NCI-H345 (cell line): ENCODE results near the gene MAP3K6.
A peak's percentile ranks its signal among the peaks of the same experiment; 100 is the strongest.

Experiments
- DNase-seq: peaks from one replicate; lab custom pipeline; 2025; lab: John Stamatoyannopoulos, UW

The MAP3K6 gene

DNA sequence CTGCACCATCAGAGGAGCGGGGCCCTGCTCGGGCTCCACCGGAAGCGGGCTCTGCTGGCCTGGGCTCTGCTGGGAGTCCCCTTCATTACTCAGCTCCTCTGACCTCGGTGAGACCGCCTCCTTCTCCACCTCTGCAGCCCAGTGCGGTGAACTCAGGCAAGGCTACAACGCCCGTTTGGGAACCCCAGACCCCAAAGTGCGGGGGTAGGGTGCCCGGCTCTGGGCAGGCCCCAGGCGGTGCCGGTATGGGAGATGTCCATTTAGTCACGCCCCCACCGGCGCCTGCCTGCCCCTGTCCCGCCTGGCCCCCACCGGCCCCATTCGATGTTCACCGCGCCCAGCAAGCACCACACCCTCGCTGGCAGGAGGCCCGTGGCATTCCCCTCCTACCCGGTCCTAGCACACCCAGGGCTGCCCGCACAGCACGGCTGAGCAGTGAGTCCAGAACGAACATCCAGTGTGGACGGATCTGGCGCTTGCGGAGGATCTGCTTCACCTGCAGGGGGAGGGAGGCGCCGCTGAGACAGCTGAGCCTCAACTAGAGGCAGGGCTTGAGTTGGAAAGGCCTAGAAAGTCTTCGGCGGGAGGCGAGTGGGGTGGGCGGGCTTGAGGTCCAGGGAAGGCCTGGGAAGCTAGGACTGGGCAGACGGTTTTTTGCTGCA is 10.0 kb downstream of the MAP3K6 start:
- DNase-seq, result no peak

DNA sequence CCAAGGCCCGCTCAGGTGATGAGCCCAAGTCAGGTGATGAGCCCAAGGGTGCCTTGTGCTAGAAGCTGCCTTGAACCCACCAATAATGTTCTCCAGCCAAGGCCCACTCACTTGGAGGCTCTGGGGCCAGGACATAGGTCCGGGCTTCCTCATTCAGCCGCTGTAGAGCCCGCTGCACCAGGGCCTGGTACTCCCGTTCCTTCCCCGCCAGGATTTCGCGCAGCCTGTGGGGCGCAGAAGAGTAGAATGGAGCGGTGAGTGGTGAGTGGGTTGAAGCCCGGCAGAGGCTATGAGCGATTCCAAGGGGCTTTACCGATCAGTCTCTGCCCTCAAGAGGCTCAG is 10.5 kb downstream of the MAP3K6 start:
- no peak for DNase-seq

DNA sequence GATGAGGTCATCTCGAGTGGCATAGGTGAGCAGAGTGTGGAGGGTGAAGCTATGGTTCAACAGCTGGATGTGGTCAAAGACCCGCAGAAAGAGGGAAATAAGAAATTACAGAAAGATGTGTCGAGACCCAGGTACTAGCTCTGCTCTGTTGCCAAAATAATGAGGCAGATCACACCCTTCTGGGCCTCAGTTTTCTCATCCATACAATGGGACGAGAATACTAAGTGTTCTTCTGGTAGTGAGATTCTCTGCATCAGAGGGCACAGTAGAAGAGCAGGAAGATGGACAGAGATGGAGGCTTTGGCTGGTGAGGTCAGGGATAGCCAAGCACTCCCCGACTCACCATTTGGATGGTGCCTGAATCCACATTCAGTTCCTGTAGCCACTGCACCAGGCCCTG is 11.1 kb downstream of the MAP3K6 start:
- DNase-seq, result no peak

DNA sequence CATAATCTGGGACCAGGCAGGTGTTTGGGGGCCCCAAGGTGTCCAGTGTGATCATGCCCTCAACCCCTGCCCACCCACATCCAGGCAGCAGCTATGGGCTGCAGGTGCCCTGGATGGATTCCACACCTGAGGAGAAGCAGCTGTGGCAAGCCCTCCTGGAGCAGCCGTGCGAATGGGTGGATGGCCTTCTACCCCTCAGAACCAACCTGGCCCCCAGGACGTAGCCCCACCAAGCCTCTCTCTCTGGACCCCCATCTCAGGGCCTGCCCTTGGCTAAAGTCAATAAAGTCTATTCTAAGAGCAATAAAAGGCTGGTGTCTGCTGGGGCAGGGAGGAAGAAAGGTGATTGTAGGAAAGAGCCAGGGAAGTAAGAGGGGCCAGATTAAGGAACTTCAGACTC is 13.1 kb downstream of the MAP3K6 start:
- DNase-seq, result no peak

DNA sequence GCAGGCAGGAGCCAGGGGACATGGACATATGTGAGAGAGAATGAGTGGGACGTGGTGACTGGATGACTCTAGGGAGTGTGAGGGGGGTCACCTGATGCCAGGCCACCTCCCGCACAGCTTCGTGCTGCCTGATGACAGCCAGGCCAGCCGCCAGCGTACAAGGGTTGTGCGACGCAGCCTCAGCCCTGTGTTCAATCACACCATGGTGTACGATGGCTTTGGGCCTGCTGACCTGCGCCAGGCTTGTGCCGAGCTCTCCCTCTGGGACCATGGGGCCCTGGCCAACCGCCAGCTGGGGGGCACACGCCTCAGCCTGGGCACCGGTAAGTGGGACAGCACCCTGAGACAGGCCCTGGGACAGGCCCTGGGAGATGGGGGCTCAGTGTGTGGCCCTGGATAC is 13.6 kb downstream of the MAP3K6 start:
- DNase-seq, result no peak

DNA sequence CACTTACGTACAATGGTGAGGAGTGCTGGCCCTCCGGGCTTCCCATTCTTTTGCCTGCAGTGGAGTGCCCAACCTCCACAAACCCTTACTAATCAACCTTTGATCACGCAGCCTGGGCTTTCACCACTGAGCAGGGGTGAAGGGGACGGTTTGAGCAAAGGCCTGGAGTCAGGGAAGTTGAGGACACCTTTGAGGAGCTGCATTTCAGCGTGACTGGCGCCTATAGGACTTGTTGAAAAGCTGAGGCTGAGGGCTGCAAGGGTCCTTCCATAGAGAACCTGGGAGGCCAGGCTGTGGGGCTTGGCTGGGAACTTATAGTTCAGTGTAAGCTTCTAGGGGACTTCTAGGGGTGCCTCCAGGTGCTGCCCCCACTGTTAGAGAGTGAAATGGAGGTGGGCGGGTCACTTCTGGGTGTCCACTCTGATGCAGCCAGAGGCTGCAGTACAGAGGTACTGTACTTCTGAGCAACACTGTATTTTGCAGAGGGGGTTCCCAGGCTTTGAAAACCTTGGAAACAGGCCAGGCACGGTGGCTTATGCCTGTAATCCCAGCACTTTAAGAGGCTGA is 15.1 kb downstream of the MAP3K6 start:
- DNase-seq, result no peak

DNA sequence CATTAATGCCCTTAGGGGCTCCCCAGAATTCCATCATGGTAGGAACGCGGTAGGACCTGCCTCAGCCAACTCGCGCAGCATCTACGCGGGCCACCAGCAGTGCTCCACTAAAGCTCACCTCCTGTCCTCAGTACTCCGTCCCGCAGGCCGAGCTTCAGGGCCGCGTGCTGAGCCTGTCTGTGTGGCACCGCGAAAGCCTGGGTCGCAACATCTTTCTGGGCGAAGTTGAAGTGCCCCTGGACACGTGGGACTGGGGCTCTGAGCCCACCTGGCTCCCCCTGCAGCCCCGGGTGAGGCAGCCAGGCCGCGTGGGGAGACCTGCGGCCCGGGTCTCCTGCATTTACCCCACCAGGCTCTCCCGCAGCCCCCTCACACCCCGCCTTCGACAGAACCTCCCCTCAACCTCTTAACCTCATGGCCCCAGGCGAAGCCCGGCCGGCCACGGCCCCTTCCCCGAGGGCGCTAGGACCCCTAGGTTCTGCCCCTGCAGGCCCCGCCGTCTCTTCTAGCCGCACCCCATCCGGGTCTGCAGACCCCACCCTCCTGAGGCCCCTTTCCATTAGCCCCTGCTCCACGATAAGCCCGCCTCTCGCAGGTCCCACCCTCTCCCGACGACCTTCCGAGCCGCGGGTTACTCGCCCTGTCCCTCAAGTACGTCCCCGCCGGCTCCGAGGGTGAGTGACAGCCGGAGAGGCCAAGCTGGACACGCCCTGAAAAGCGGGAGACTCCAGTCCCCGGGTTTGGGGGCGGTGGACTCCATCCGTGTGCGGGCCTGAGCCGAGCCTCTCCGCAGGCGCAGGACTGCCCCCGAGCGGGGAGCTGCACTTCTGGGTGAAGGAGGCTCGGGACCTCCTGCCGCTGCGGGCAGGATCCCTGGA is 15.9 kb downstream of the MAP3K6 start:
- DNase-seq, result no peak

DNA sequence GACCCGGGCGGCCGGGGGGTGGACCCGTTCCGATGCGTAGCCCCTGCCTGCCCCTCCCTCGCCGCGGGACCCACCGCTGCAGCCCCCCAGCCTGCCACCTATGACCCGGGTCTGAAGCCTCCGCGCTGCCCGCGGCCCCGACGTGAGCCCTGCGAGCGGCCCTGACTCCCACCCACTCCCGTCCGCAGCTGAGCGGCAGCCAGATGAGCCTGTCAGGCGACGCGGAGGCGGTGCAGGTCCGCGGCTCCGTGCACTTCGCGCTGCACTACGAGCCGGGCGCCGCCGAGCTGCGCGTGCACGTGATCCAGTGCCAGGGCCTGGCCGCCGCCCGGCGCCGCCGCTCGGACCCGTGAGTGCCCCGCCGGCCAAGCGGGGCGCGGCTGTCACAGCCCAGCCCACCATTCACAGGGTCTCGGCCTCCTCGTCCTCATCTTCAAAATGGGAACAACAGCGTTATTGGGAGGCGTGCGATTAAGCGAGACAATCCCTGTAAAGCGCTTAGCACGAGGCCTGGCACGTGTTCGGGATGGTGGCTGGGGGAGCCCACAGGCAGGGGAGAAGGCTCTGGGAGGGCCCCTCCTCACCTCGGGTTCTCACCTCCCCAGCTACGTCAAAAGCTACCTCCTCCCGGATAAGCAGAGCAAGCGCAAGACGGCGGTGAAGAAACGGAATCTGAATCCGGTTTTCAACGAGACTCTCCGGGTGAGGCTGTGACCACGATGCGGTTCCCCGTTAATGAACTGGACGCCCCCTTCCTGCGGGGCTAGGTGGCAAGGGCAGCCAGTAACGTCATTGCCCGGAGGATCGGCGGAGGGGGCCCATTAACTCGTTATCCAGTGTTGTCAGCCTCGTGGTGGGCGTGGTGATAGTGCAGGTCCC is 16.7 kb downstream of the MAP3K6 start:
- peak; percentile 76 for DNase-seq

DNA sequence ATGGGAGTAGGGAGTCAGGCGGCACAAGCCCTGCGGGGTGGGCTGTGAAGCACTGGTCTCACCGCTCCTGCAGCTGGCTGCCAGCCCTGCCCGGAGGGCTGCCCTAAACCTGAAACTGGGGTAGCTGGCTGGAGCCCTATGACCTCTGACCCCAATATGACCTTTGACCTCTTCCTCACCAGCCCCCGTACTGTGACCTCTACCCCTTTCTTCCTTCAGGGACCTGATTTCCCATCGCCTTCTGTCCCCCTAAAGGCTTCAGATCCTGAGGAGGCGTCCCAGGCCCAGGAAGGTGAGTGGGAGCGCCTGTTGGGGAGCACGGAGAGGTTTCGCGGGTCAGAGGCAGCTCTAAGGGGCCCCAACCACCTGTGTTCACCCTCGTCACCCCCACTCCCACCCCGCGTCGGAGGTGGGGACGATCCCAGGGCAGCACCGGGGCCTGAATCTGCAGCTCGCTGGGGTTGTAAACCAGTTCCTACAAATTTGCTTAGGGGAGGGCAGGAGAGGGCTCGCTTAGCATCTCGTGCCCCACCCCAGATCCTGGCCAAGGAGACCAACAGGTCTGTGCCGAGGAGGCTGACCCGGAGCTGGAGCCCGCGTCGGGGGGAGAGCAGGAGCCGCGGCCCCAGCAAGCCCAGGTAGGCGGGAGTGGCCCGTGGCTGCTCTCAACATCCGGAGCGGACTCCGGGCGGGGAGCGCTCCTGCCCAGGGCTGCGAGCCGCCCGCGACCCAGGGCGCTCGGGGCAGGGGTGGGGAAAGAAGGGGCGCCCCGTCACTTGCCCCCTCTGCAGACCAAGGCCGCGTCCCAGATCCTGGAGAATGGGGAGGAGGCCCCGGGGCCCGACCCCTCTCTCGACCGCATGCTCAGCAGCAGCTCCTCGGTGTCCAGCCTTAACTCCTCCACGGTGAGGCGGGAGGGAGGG is 17.6 kb downstream of the MAP3K6 start:
- peak; percentile 76 for DNase-seq

DNA sequence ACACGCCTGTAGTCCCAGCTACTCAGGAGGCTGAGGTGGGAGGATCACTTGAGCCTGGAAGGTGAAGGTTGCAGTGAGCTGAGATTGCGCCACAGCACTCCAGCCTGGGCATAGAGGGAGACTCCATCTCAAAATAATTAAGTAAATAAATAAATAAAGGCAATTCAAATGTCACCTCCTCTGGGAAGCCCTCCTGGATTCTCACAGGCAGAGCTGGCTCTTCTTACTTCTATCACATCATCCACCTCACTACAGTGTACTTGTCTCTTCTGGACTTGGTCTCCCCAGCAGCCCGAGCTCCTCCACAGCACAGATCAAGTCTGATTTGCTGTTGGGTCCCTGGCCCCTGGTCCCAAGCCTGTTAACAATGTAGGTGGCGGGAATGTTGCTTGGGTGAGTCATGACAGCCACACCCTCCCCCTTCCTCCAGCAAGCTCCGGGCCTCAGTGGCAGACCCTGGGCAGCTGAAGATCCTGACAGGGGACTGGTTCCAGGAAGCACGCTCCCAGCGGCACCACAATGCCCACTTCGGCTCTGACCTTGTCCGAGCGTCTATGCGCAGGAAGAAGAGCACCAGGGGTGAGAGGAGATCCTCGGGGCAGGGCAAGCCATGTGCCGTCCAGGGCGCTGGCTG is 19.7 kb downstream of the MAP3K6 start:
- DNase-seq, result no peak

DNA sequence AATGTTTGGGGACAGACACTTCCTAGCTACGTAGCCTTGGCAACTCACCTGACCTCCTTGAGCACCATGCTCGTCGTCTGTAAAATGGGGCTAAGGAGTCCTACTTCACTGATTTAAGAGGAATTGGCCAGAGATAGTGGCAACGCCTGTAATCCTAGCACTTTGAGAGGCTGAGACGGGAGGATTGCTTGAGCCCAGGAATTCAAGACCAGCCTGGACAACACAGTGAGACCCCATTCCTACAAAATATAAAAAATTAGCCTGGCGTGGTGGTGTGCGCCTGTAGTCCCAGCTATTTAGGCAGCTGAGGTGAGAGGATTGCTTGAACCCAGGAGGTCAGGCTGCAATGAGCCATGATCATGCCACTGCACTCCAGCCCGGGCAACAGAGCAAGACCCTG is 20.4 kb downstream of the MAP3K6 start:
- no peak for DNase-seq

DNA sequence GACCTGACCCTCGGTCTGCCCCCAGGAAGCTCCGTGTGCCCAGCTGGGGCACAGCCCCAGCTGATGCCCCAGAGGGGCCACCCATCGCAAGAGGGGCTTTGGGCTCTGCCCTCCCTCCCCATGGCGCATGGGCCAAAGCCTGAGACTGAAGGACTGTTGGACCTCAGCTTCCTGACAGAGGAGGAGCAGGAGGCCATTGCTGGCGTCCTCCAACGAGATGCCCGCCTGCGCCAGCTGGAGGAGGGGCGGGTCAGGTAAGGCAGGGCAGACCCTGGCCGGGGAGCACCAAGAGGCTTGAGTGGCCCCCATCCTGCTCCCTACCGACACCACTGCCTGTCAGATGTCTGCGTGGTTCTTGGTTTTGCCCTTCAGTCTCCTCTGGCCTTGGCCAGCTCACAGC is 21.5 kb downstream of the MAP3K6 start:
- no peak for DNase-seq

DNA sequence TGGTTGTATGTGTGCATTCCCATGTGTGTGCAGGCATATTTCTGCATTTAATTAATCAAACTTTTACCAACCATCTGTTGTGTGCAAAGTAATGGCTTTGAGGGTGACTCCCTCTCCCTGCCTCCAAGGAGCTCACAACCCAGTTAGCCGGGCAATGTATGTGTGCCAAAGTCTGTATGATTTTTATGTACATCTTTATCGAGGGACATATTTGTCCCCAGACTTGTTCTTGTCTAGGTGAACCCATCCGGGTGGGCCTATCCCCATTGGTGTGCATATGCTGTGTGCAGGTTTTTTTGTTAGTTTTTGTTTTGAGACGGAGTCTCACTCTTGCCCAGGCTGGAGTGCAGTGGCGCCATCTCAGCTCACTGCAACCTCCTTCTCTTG is 23.1 kb downstream of the MAP3K6 start:
- no peak for DNase-seq

DNA sequence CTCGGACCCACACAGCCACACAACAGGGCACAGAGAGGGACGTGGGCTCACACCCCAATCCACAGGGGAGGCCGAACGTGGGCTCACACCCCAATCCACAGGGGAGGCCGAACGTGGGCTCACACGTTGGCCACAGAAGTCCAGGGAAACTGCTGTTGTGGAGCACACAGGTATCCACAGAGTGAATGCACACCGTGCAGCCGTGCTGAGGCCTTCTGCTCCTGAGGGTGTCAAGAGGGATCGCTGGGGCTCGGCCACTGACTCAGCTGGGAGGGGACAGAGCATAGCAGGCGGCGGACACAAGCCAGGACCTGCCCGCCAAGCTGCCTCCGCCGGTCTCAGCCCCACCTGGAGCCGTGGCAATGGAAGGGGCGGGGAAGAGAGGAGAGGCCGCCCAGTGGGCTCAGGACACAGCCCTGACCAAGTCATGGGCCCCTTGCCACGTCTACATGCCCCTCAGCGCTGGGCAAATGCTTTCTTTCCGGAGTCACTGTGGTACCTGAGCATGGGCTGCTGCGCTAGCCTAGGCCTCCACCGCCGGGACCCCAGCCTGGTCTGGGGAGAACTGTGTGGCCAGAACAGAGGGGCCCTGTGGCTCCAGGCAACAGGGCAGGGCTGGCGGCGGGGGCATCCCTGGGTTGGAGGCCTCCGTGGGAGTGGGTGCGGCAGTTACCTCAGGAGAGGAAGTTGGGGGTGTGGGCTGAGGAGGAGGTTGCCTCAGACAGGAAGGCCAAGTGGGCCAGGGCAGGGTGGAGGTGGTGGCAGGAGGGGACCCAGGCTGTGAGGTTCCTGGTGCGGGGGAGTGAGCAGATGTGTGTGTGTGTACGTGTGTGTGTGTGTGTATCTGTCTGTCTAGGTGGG is 23.8 kb downstream of the MAP3K6 start:
- peak; percentile 49 for DNase-seq

DNA sequence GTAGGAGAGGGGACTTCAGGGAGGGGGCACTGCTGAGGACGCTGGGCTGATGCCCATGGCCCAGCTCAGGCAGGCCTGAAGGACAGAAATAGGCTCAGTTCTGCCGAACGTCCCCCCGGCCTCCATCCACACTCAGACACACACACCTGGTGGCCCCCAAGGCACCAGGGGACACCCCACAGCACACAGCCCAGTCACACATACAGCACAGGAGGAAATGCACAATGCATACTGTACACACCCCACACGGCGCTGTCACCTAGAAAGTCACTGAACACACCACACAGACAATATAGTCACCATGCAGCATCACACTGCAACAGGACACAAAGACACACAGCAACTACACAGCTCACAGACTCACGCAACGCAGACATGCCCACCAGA is 24.4 kb downstream of the MAP3K6 start:
- DNase-seq, result no peak

DNA sequence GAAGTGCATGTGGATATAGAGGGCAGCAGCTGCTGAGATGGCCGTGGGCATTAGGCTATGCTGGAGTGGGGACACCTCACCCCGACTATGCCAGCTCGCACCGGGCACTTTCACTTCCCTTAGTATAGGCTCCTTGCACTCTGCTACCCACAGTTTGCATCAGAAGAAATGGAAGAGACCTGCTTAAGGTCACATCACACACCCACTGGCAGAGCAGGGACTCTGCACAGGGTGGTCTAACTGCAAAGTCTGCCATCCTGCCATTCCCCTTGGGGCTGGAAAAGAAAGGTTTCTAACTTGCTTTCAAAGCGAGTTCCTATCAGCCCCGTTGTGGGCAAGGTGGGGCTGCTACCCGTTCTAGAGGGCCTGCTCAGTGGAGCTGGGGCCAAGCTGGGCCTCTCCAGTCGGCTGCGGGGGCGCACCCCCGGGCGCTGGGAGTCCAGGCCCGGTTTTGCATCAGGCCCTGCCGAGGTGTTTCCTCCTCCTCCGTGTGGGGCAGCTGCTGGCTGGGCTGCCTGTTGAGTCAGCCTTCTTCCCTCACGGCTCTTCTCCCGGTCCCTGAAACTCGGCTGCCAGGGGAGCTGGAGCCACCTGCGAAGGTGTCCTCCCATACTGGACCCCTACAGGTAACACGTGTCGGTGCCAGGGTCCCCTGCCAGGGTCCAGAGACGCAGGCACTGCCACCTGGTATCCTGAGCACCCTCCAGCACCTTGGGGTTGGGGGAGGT is 25.1 kb downstream of the MAP3K6 start, which contains the start of gene SYTL1:
SYTL1 (plus strand) TSS at position 498 of the 728 bp plus-strand sequence. CDS start 3,313 bp downstream, outside the sequence.
- DNase-seq, result peak; percentile 78

DNA sequence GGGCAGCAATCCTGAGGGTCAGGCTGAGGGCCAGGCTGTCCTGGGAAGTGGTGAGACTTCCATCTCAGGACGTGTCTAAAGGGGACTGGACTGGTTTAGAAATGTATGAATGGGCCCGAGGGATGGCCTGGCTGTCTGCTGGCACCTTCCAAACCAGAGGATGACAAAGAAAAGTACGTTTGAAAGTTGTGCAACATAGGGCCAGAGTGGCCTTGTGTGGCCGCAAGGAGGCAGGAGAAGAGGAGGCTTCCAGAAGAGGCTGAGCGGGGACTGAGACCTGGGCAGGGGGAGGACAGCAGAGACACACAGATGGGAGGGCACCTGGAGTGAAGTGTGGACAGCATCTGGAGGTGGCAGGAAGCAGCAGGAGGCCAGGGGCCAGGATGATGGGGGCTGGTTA is 27.5 kb downstream of the MAP3K6 start:
- DNase-seq, result no peak

DNA sequence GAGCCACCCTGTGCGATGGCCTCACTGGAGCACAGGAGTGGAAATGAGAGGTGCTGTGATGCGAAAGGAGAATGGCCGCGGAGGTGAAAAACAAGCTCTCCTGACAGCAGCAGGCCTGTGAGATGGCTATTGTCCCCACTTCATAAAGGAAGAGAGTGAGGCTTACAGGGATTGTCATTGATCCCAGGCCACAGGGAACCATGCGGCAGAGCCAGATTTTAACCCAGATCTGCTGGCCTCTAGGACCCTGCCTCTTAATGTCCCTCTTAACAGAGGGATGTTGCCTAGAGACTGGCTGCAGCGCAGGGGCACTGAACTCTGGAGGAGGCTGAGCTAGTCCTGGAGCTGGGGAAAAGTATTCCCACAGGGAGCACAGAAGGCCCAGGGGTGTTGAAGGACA is 28.0 kb downstream of the MAP3K6 start:
- DNase-seq, result no peak

DNA sequence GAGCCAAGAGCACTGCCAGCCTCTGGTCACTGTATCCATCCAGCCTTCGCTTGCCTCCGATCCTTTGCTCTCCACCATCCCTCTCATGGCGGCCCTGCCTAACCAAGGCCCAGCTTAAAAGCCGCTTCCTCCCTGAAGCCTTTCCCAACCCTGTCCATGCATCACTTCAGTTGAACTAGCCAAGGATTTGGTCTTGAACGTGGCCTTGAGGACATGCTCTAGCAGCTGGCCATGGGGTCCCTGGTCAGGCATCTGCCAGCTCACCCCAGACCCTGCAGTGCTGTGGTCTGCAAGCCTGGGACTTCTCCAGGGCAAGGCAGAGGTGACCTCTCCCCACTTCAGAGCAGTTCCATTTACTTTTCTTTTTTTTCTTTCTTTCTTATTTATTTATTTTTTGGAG is 30.0 kb downstream of the MAP3K6 start:
- DNase-seq, result no peak
